A673 (cell line): Measurements from ENCODE around the gene RTN4. TPM values are rescaled to one million over a fixed set of nuclear protein-coding genes. Genes with fewer than 3 reads are reported as not detected.

Experiments used
- Bru-seq: library from RNA; stranded (reverse); fragments of 400-500 nt; gene quantifications from one replicate; lab custom pipeline; 2021; lab: Mats Ljungman, UMichigan
- BruChase-seq, 2 experiments: library from RNA; stranded (reverse); fragments of 400-500 nt; gene quantifications; one replicate each; lab custom pipeline; 2021; lab: Mats Ljungman, UMichigan
- BruUV-seq: library from RNA; stranded (reverse); fragments of 400-500 nt; replicated peaks from 2 replicates; lab custom pipeline; 2021; lab: Mats Ljungman, UMichigan
- CTCF ChIA-PET: fragments of 300-600 bp; sonication (Branson Sonifier 250); formaldehyde crosslinking; loops from one replicate; lab custom pipeline; 2022; ENCODE audit warnings: antibody characterized with exemption; lab: Charles Lee
- POLR2A ChIA-PET: fragments of 300-600 bp; sonication (Branson Sonifier 250); formaldehyde crosslinking; loops from one replicate; lab custom pipeline; 2022; ENCODE audit warnings: antibody characterized with exemption; ENCODE audit not compliant: low non-redundant PET; lab: Charles Lee
- DNase-seq: peaks from one replicate; pipeline ENCODE4 v3.0.0-alpha.2; 2015; ENCODE audit warnings: low spot score
- H3K27ac ChIP-seq: fragments of 200-600 bp; sonication (generic); 2 replicates; pipeline ENCODE4 v1.5.1; 2016; ENCODE audit warnings: mixed run types, low read depth, mild to moderate bottlenecking, mixed read lengths, antibody characterized with exemption, low read length; ENCODE audit not compliant: poor library complexity, severe bottlenecking
- H3K27me3 ChIP-seq: fragments of 200-600 bp; sonication (generic); replicated peaks from 2 replicates; pipeline ENCODE4 v1.6.1; 2017; ENCODE audit warnings: mixed run types, low read depth, mild to moderate bottlenecking, mixed read lengths, antibody characterized with exemption, low read length; ENCODE audit not compliant: insufficient read depth, poor library complexity
- H3K36me3 ChIP-seq: fragments of 200-600 bp; sonication (generic); 2 replicates; pipeline ENCODE4 v1.6.1; 2016; ENCODE audit warnings: mixed run types, mild to moderate bottlenecking, mixed read lengths, antibody characterized with exemption, low read length; ENCODE audit not compliant: insufficient read depth, poor library complexity, severe bottlenecking
- H3K4me1 ChIP-seq: fragments of 200-600 bp; sonication (generic); 2 replicates; pipeline ENCODE4 v1.6.1; 2017; ENCODE audit warnings: mixed run types, mild to moderate bottlenecking, mixed read lengths, antibody characterized with exemption, low read length; ENCODE audit not compliant: insufficient read depth, poor library complexity, severe bottlenecking
- H3K4me3 ChIP-seq: fragments of 200-600 bp; sonication (generic); 2 replicates; pipeline ENCODE4 v1.5.1; 2016; ENCODE audit warnings: low read depth, mixed run types, mild to moderate bottlenecking, mixed read lengths, low read length; ENCODE audit not compliant: poor library complexity, severe bottlenecking
- H3K9me3 ChIP-seq: fragments of 200-600 bp; sonication (generic); 2 replicates; pipeline ENCODE4 v1.6.1; 2016; ENCODE audit warnings: mixed run types, low read depth, mild to moderate bottlenecking, mixed read lengths, antibody characterized with exemption, low read length; ENCODE audit not compliant: poor library complexity, severe bottlenecking
- EZH2 ChIP-seq: fragments of 200-600 bp; sonication (generic); IDR thresholded peaks from 2 replicates; pipeline ENCODE4 v1.6.1; 2017; ENCODE audit warnings: borderline replicate concordance, low read depth, mild to moderate bottlenecking, mixed read lengths, antibody characterized with exemption, low read length; ENCODE audit not compliant: poor library complexity, severe bottlenecking
- intact Hi-C: fragments of 100-400 bp; cut with micrococcal nuclease; formaldehyde crosslinking; loops from one replicate; pipeline ENCODE4 v1.10.0; 2022; ENCODE audit not compliant: unreplicated experiment
- long read RNA-seq: library from polyadenylated mRNA; stranded (forward); transcript quantifications from one replicate; pipeline ENCODE4 v2.0.0, GENCODE V29; 2022
- total RNA-seq: library from RNA; stranded (reverse); gene quantifications from 2 replicates; pipeline ENCODE4 v1.2.3, GENCODE V29; 2021
- TF ChIP-seq, protein P1 (sequence below): fragments of 300-800, 200-600 bp; sonication (generic); conservative IDR thresholded peaks from 2 replicates; pipeline ENCODE4 v1.5.1; 2017; ENCODE audit warnings: low read depth, mild to moderate bottlenecking, antibody characterized with exemption, low read length, moderate library complexity, mixed read lengths

Gene RTN4, protein sequence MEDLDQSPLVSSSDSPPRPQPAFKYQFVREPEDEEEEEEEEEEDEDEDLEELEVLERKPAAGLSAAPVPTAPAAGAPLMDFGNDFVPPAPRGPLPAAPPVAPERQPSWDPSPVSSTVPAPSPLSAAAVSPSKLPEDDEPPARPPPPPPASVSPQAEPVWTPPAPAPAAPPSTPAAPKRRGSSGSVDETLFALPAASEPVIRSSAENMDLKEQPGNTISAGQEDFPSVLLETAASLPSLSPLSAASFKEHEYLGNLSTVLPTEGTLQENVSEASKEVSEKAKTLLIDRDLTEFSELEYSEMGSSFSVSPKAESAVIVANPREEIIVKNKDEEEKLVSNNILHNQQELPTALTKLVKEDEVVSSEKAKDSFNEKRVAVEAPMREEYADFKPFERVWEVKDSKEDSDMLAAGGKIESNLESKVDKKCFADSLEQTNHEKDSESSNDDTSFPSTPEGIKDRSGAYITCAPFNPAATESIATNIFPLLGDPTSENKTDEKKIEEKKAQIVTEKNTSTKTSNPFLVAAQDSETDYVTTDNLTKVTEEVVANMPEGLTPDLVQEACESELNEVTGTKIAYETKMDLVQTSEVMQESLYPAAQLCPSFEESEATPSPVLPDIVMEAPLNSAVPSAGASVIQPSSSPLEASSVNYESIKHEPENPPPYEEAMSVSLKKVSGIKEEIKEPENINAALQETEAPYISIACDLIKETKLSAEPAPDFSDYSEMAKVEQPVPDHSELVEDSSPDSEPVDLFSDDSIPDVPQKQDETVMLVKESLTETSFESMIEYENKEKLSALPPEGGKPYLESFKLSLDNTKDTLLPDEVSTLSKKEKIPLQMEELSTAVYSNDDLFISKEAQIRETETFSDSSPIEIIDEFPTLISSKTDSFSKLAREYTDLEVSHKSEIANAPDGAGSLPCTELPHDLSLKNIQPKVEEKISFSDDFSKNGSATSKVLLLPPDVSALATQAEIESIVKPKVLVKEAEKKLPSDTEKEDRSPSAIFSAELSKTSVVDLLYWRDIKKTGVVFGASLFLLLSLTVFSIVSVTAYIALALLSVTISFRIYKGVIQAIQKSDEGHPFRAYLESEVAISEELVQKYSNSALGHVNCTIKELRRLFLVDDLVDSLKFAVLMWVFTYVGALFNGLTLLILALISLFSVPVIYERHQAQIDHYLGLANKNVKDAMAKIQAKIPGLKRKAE
- 244 and 275 TPM in 2 replicates for total RNA-seq
- Bru-seq, nascent RNA: percentile 98 among the genes with signal in this experiment
- percentile 96 among the genes with signal in this experiment for BruChase-seq, experiment 1, labeled RNA remaining after a 2-hour chase
- percentile 93 among the genes with signal in this experiment for BruChase-seq, experiment 2, labeled RNA remaining after a 6-hour chase
- long read RNA-seq, full-length matches to known transcripts: 294 of 327 reads
- long read RNA-seq, partial matches to known transcripts: 13 of 327 reads
- long read RNA-seq, other reads (novel, unspliced or antisense): 20 of 327 reads

DNA sequence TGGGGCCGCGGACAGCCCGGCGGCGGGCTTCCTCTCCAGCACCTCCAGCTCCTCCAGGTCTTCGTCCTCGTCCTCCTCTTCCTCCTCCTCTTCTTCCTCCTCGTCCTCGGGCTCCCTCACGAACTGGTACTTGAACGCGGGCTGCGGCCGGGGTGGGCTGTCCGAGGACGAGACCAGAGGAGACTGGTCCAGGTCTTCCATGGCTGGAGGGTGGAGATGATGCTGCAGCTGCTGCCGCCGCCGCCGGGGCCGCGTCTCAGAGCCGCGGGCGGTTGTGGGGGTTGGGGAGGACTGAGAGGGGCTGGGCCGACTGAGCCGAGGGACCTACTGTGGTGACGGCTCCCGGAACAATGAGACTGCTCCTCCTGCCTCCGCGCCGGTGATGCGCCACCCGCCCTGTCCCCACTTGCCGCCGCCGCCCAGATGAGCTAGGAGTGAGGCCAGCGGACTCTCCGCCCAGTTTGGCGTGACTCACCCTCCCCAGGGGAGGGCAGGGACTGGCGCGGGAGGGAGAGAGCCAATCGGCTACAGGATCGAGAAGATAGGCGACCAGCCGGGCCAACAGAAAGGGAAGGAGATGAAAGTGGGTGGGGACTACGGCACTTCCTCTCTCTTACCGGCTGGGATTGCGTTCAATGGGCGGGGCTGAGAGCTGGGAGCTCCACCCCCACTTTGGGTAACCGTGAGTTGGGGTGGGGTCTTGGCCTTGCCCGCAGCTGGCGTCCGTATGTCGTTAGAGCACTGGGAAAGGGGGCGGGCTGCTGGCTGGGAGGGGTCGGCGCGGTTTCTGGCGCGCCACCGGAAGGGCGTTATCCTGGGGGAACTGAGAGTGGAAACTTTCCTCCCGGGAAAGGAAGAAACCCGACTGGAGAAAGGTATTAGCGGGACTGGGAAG, at the start of gene RTN4:
TSS of gene RTN4 (minus strand) at position 352 of the 895 bp plus-strand sequence. CDS start at position 201, 151 bp downstream.
- TF ChIP-seq, protein P1, sequence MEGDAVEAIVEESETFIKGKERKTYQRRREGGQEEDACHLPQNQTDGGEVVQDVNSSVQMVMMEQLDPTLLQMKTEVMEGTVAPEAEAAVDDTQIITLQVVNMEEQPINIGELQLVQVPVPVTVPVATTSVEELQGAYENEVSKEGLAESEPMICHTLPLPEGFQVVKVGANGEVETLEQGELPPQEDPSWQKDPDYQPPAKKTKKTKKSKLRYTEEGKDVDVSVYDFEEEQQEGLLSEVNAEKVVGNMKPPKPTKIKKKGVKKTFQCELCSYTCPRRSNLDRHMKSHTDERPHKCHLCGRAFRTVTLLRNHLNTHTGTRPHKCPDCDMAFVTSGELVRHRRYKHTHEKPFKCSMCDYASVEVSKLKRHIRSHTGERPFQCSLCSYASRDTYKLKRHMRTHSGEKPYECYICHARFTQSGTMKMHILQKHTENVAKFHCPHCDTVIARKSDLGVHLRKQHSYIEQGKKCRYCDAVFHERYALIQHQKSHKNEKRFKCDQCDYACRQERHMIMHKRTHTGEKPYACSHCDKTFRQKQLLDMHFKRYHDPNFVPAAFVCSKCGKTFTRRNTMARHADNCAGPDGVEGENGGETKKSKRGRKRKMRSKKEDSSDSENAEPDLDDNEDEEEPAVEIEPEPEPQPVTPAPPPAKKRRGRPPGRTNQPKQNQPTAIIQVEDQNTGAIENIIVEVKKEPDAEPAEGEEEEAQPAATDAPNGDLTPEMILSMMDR: no peak
- TF ChIP-seq EZH2: no peak
- H3K27me3 ChIP-seq: no peaks in the 10 kb centered on the region
- intact Hi-C loops: loop anchor here (1.0 to 5.0 kb wide), 3 partner anchors 36 to 182 kb away; partner anchors contain the start of genes CLHC1 and RPS27A
- ChIA-PET POLR2A (interaction anchor here (0.5 to 0.9 kb wide), 7 partner anchors 40 to 492 kb away, joined by 3 to 4 read pairs (median 3); partner anchors contain the start of genes CLHC1 and RPS27A), CTCF (interaction anchor here (0.6 to 1.1 kb wide), 2 partner anchors 40 to 124 kb away, joined by 4 to 5 read pairs; no protein-coding TSS in a partner anchor)
- H3K27ac ChIP-seq: peak within 1 kb of the TSS; percentile 93
- DNase-seq: peak; percentile 100
- H3K4me1 ChIP-seq: peaks cover 35% of the 10 kb centered on the region
- no peaks in the 10 kb centered on the region for H3K36me3 ChIP-seq
- BruUV-seq: TSS peak; percentile 13
- no peaks in the 10 kb centered on the region for H3K9me3 ChIP-seq
- peak within 1 kb of the TSS; percentile 95 for H3K4me3 ChIP-seq

DNA sequence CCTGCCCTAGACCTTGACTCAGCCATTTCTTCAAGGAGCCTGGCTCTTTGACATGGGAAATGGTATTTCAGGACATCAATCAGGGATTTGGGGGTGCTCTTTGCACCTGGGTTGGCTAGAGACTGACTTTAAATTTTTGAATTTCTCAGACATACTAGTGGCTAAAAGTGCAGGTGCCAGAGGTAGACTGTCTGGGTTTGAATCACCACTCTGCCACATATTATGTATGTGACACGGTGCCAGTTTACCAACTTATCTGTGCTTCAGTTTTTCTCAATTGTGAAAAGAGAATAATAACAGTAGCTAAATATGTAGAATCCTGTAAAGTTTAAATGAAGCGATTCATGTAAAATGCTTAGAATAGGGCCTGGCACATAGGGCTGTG, 49.2 kb upstream of the RTN4 start:
- ChIA-PET POLR2A (no interaction called here), CTCF (no interaction called here)
- peak overlapping the region; percentile 95 for H3K27ac ChIP-seq
- no TSS peak for BruUV-seq
- H3K36me3 ChIP-seq: no peaks in the 10 kb centered on the region
- no peaks in the 10 kb centered on the region for H3K9me3 ChIP-seq
- H3K27me3 ChIP-seq: no peaks in the 10 kb centered on the region
- intact Hi-C loops: no loop called here
- DNase-seq: no peak
- peaks cover 41% of the 10 kb centered on the region for H3K4me1 ChIP-seq
- TF ChIP-seq, protein P1: no peak
- no peak for TF ChIP-seq EZH2
- H3K4me3 ChIP-seq: no peak overlapping the region
